ENCODE data around the gene TOR1AIP2.
A peak's percentile ranks its signal among the peaks of the same experiment; 100 is the strongest.

TOR1AIP2 gene

DNA sequence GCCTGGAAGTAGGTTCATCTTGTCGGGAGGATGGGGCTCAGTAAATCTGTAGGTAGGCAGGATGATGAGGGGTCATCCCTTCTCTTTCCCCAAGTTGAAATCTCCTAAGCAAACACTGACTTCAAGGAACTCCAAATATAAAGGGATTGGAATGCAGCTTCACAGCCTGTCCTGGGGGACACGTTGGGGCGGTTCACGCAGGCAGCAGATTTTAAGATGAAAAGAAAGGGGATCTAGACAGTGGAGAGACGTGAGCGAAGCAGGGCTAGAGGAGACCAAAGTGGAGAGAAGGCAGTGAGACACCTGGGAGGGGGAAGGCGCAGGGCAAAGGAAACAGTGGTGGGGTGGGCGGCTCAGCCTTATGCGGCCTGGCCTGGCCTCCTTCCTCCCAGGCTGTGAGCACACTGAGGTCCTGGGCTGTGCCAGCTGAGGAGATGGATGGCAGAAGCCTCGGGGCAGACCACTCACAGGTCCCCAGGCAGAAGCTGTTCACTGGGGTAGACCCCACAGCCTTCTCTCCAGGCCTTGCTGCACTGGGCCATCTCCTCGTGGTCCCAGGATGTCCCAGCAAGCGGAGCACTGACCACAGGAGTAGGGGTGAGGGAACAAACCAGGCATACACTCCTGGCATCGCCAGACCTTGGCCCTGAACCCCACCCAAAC lies 51.7 kb downstream of the TOR1AIP2 start:
- no peak for DNase-seq (ENCODE audit: low read depth)

GRCh38 chr1:179825206-179825605 lies 52.4 kb downstream of the TOR1AIP2 start:
- DNase-seq (ENCODE audit: low read depth) = no peak

DNA sequence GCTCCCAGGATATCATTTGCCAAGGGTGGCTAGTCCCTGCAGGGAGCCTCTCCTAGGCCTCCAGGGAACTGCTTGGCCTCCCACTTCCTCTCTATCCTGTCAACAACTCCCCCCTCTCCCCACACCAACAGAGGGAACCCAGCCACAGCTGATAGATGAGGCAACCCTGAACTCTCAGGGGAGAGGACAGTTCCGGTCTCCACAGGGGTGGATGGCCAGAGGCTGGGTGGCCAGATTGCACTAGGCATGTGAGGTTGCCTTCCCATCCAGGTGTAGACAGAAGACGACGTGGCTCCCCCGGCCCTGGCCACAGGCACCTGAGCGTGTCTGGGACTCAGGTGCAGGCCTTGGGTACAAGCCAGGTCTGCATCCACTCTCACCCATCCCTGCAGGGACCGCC lies 53.3 kb downstream of the TOR1AIP2 start:
- no peak for DNase-seq (ENCODE audit: low read depth)

DNA sequence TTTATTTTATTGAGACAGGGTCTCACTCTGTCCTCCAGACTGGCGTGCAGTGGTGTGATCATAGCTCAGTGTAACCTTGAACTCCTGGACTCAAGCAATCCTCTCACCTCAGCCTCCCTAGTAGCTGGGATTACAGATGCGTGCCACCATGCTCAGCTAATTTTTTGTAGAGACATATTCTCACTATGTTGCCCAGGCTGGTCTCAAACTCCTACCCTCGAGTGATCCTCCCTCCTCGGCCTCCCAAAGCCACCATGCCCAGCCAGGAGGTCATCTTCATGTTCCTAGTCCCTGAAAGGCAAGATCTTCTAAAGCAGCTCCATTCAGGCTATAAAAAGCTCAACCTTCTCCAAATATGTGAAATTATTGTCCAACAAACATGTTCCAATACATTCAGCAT lies 53.9 kb downstream of the TOR1AIP2 start:
- no peak for DNase-seq (ENCODE audit: low read depth)

GRCh38 chr1:179822065-179822464 lies 55.5 kb downstream of the TOR1AIP2 start:
- no peak for DNase-seq (ENCODE audit: low read depth)

GRCh38 chr1:179821524-179821923 lies 56.1 kb downstream of the TOR1AIP2 start:
- no peak for DNase-seq (ENCODE audit: low read depth)

DNA sequence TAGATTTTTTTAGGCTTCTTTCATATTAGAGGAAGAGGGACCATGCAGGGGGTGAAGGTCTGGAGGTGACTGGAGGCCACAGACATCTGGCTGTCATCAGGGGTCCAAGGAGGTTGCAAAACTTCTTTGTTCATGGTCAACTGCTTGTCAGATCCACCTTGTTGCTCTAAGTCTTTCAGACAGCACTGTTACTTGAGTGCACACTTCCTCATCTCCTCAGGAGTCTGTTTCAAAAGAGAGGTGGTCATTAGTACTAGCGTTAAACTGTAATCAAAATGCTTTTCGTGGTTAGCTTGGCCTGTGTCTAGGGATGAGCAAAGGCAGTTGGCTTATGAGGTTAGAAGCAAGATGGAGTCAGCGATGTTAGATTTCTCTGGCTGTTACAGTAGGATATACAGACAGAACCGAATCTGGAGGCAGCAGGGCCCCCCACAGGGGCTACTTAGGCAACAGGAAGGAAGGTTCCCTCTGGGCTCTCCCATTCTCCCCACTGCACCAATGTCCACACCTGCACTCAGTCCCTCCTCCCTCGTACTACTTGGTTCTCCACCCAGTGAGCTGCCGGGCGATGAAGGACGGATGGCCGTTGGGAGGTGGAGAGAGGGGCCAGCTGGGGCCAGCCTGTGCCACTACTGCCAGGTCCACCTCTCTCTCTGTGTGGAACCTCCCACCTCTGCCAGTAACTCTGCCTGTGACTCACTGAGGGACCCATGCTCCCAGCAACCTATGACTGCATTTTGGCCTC lies 57.2 kb downstream of the TOR1AIP2 start:
- no peak for DNase-seq (ENCODE audit: low read depth)

- DNase-seq (ENCODE audit: low read depth) = no peak
These were observed 58.8 kb downstream of the TOR1AIP2 start for GRCh38 chr1:179818743-179819173.

DNA sequence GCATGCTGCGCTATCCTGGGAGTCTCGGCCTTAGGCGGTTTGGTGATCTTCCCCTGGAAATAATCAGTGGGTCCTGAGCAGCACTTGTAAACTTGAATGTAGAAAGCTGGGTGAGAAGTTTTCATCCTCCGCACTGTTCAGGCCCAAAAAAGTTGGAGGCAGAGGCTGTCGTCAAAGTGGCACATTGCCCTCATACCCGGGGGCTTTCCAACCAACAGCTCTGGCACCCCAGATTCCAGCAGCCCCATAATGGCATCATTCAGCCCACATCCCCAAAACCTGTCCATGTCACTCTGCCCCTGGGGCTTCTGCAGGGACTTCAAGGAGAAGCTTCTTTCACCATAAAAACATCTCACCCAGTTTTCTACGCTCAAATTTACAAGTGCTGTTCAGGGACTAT lies 59.3 kb downstream of the TOR1AIP2 start:
- no peak for DNase-seq (ENCODE audit: low read depth)

DNA sequence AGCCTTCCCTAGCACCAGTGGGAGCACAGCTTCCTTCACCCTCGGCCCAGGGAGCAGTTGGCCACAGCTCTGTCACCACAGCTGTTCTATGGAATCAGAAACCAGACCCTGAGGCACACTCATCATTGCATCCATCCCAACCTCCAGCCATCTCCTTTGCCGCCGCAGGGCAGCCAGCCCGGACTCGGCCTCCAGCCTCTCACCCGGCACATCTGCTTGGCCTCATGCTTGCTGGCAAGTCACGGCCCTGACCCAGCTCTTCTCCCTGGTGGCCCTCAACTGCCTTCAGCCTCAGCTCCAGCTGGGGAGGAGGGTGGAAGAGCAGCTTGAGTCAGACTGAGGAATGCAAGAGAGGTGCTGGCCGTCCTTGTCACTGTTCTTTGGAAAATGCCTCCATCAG lies 59.8 kb downstream of the TOR1AIP2 start:
- DNase-seq (ENCODE audit: low read depth) = no peak

GRCh38 chr1:179817056-179817455 lies 60.5 kb downstream of the TOR1AIP2 start:
- no peak for DNase-seq (ENCODE audit: low read depth)

GRCh38 chr1:179816196-179816960 lies 61.2 kb downstream of the TOR1AIP2 start:
- no peak for DNase-seq (ENCODE audit: low read depth)

GRCh38 chr1:179815641-179816040 lies 62.0 kb downstream of the TOR1AIP2 start:
- DNase-seq (ENCODE audit: low read depth) = no peak

DNA sequence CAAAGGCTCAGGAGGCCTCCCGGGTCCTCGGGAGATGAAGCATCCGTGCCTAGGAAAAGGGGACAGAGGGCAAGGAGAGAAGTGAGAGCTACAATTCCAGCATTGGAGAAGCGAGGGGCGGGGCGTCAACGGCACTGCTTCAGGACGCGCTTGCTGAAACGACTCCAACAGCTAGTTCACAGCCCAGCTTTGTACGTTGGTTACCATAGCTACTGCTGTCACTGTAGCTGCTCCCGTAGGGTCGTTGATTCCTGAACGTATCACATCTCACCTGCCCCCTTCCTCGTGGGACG lies 63.1 kb downstream of the TOR1AIP2 start:
- DNase-seq (ENCODE audit: low read depth) = no peak

DNA sequence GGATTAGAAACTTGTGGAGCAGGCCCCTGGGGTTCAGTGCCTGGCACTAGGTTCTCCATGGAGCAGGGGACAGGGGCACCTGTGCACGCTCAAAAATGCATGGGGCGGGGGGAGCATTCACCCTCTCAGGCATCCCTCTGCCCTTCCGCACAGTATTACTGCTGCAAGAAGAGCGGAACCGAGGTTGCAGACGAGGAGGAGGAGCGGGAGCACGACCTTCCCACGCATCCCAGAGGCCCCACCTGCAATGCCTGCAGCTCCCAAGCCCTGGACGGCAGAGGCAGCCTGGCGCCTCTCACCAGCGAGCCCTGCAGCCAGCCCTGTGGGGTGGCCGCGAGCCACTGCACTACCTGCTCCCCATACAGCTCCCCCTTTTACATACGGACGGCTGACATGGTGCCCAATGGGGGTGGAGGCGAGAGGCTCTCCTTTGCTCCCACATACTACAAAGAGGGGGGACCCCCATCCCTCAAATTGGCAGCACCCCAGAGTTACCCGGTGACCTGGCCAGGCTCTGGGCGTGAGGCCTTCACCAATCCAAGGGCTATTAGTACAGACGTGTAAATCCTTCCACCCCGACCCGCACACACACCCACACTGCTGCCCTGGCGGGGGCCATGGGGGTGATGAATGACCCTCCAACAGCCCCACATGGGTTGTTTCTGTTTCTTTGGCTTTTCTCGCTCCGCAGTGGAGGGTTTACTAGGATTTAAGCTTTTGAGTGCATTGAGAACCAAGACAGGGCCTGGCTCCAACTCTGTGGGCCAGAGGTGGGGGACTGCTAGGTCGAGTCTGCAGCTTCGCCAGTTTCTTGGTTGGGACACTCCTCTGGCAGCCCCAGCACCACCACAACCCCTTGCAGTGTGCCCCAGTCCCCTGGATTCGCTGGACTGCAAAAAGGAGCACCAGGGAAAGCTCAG lies 63.7 kb downstream of the TOR1AIP2 start:
- no peak for DNase-seq (ENCODE audit: low read depth)

GRCh38 chr1:179812501-179813292 lies 64.9 kb downstream of the TOR1AIP2 start:
- DNase-seq (ENCODE audit: low read depth) = no peak

DNA sequence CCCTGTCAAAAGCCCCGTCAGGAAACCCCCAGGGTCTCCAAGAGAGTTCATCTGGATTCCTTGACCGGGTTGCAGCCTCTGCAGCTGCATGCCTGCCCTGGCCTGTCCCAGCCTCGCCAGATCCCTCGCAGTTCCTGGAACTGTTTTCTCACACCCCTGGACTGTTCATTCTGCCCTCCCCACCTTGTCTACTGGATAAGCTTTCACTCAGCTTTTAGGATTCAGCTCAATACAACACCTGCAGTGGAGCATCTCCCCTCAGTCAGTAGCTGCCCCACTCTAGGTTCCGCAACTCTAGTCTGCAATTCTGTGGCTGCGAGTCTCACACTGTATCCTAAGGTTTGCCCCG lies 67.3 kb downstream of the TOR1AIP2 start:
- no peak for DNase-seq (ENCODE audit: low read depth)

DNA sequence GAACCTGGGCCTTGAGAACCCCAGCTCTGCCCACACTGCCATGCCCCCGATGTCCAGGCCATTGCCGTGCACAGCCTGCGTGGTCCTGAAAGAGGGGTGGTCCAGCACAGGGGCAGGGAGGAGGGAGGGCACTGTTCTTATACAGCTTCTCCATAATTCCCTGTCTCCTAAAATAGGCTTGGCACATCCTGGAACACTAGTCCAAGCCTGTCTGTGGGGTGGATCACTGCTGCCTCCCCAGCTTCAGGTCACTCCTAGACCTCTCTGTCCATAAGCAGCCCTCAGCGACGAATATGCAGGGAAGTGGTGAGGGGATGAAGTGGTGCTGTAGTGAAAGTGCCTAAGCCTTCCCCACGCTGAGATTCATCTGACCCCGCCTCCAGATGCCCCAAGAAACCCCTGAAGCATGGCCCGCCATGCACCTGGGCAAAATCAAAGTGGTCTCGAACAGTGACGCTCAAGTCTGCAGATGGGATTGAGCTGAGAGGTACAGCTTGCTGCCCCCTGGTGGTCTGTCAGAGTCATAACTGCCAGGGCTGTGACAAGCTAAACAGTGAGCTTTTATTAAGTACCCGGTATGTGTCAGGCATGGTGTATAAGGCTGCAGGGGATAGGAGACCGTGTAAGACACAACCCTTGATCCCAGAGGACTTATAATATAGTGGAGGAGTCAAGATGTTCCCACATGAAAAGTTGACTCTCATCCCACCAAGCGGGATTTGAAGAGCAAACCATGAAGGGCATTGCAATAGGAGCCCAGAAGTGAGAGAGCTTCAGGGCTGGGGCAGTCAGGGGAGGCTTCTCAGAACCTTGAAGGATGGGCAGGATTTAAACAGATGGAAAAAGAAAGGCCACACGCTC lies 67.9 kb downstream of the TOR1AIP2 start:
- peak; percentile 57 for DNase-seq (ENCODE audit: low read depth)

- no peak for DNase-seq (ENCODE audit: low read depth)
These were observed 69.1 kb downstream of the TOR1AIP2 start for GRCh38 chr1:179808503-179808902.

GRCh38 chr1:179807691-179808485 lies 69.7 kb downstream of the TOR1AIP2 start:
- DNase-seq (ENCODE audit: low read depth) = no peak

All from fibroblast of the conjunctiva (primary cell).